PC-9 (cell line): ENCODE measurements around the gene ETAA1. TPM values are rescaled to one million over a fixed set of nuclear protein-coding genes. Genes with fewer than 3 reads are reported as not detected.

Experiments used
- BruUV-seq: library from RNA; stranded (reverse); fragments of 400-500 nt; replicated peaks from 2 replicates; lab custom pipeline; 2021; lab: Mats Ljungman, UMichigan
- CTCF ChIA-PET: fragments of 300-600 bp; sonication (Branson Sonifier 250); formaldehyde crosslinking; loops from one replicate; lab custom pipeline; 2022; ENCODE audit warnings: antibody characterized with exemption; lab: Charles Lee
- POLR2A ChIA-PET: fragments of 300-600 bp; sonication (Branson Sonifier 250); formaldehyde crosslinking; loops from one replicate; lab custom pipeline; 2022; ENCODE audit warnings: antibody characterized with exemption; ENCODE audit not compliant: unreplicated experiment; lab: Charles Lee
- DNase-seq, 2 experiments: peaks; one replicate each; pipeline versions ENCODE4 v3.0.0 to v3.0.0-alpha.2; 2015 to 2022; ENCODE audit warnings: mixed read lengths in 1 of 2
- H2AFZ ChIP-seq: fragments of 200-600 bp; sonication (generic); 2 replicates; pipeline ENCODE4 v1.8.1; 2017; ENCODE audit warnings: antibody characterized with exemption
- H3F3A ChIP-seq: fragments of 200-600 bp; sonication (generic); 2 replicates; pipeline ENCODE4 v1.8.1; 2017; ENCODE audit warnings: antibody characterized with exemption, mild to moderate bottlenecking, low read depth; ENCODE audit not compliant: insufficient read depth
- H3K27ac ChIP-seq: fragments of 200-600 bp; sonication (generic); 2 replicates; pipeline ENCODE4 v1.6.1; 2016; ENCODE audit warnings: mixed run types
- H3K27me3 ChIP-seq: fragments of 200-600 bp; sonication (generic); 2 replicates; pipeline ENCODE4 v1.6.1; 2016; ENCODE audit warnings: low read depth, mixed run types; ENCODE audit not compliant: insufficient read depth
- H3K36me3 ChIP-seq: fragments of 200-600 bp; sonication (generic); 2 replicates; pipeline ENCODE4 v1.6.1; 2016; ENCODE audit warnings: low read depth, mixed run types
- H3K4me1 ChIP-seq: fragments of 200-600 bp; sonication (generic); replicated peaks from 2 replicates; pipeline ENCODE4 v1.6.1; 2016; ENCODE audit warnings: mixed run types; ENCODE audit not compliant: insufficient read depth
- H3K4me2 ChIP-seq: fragments of 200-600 bp; sonication (generic); 2 replicates; pipeline ENCODE4 v1.6.1; 2017; ENCODE audit warnings: mixed run types
- H3K4me3 ChIP-seq: fragments of 200-600 bp; sonication (generic); 2 replicates; pipeline ENCODE4 v1.6.1; 2016; ENCODE audit warnings: mixed run types
- H3K79me2 ChIP-seq: fragments of 200-600 bp; sonication (generic); 2 replicates; pipeline ENCODE4 v1.6.1; 2017; ENCODE audit warnings: low read depth, mixed run types
- H3K9me2 ChIP-seq: fragments of 200-600 bp; sonication (generic); 2 replicates; pipeline ENCODE4 v1.8.1; 2017; ENCODE audit warnings: mild to moderate bottlenecking; ENCODE audit not compliant: insufficient read depth
- H3K9me3 ChIP-seq: fragments of 200-600 bp; sonication (generic); 2 replicates; pipeline ENCODE4 v1.8.1; 2016; ENCODE audit warnings: low read depth; ENCODE audit not compliant: insufficient read depth
- H4K20me1 ChIP-seq: fragments of 200-600 bp; sonication (generic); 2 replicates; pipeline ENCODE4 v1.8.1; 2017; ENCODE audit not compliant: insufficient read depth
- CTCF ChIP-seq: fragments of 200-600 bp; sonication (generic); conservative IDR thresholded peaks from 2 replicates; pipeline ENCODE4 v1.6.1; 2017; ENCODE audit warnings: mixed run types, antibody characterized with exemption, mild to moderate bottlenecking, moderate library complexity
- EZH2 ChIP-seq: fragments of 200-600 bp; sonication (generic); IDR thresholded peaks from 2 replicates; pipeline ENCODE4 v1.8.0; 2017; ENCODE audit warnings: antibody characterized with exemption, low read depth
- intact Hi-C: fragments of 100-400 bp; cut with micrococcal nuclease; formaldehyde crosslinking; loops from one replicate; pipeline ENCODE4 v1.10.0; 2022; ENCODE audit not compliant: unreplicated experiment
- total RNA-seq: library from RNA; stranded (reverse); gene quantifications from 2 replicates; pipeline ENCODE4 v1.2.3, GENCODE V29; 2021

ETAA1 gene
- total RNA-seq, 1 experiment from 2014 or later, result 25.3 TPM

- ChIA-PET POLR2A (no interaction called here), CTCF (no interaction called here)
- H3K36me3 ChIP-seq, result no peaks in the 10 kb centered on the region
- no peaks in the 10 kb centered on the region for H3K9me3 ChIP-seq
- H4K20me1 ChIP-seq, result no peaks in the 10 kb centered on the region
- H3K27me3 ChIP-seq, result no peaks in the 10 kb centered on the region
- no peaks in the 10 kb centered on the region for H3F3A ChIP-seq
- H3K4me1 ChIP-seq, result no peaks in the 10 kb centered on the region
- H3K79me2 ChIP-seq, result no peaks in the 10 kb centered on the region
- intact Hi-C loops, result no loop called here
- BruUV-seq, result no TSS peak
- TF ChIP-seq EZH2 (no peak), CTCF (no peak)
- DNase-seq, result no peak
- no peak overlapping the region for H3K27ac ChIP-seq
- no peaks in the 10 kb centered on the region for H3K9me2 ChIP-seq
- H2AFZ ChIP-seq, result no peak overlapping the region
- no peak overlapping the region for H3K4me3 ChIP-seq
- no peak overlapping the region for H3K4me2 ChIP-seq
These were observed 12.9 kb upstream of the ETAA1 start for GRCh38 chr2:67384123-67384822.

- Histone ChIP-seq H2AFZ (no peak overlapping the region), H3K36me3 (no peaks in the 10 kb centered on the region), H3K9me2 (no peaks in the 10 kb centered on the region), H3K9me3 (no peaks in the 10 kb centered on the region), H3K79me2 (no peaks in the 10 kb centered on the region), H3K4me2 (no peak overlapping the region), H3K4me3 (no peak overlapping the region), H3K27ac (no peak overlapping the region), H3F3A (no peaks in the 10 kb centered on the region), H4K20me1 (no peaks in the 10 kb centered on the region), H3K27me3 (no peaks in the 10 kb centered on the region), H3K4me1 (no peaks in the 10 kb centered on the region)
- BruUV-seq, result no TSS peak
- ChIA-PET POLR2A (no interaction called here), CTCF (no interaction called here)
- no peak for TF ChIP-seq CTCF
- TF ChIP-seq EZH2, result no peak
- DNase-seq, result no peak
- intact Hi-C loops, result no loop called here
These were observed 8.5 kb upstream of the ETAA1 start for GRCh38 chr2:67388680-67389079.

GRCh38 chr2:67389286-67389685 is 7.8 kb upstream of the ETAA1 start:
- no peaks in the 10 kb centered on the region for H4K20me1 ChIP-seq
- ChIA-PET POLR2A (no interaction called here), CTCF (no interaction called here)
- H3K27ac ChIP-seq, result no peak overlapping the region
- H3K79me2 ChIP-seq, result no peaks in the 10 kb centered on the region
- H3K9me3 ChIP-seq, result no peaks in the 10 kb centered on the region
- DNase-seq, result peak in 1 of 2 experiments; percentile 46
- no TSS peak for BruUV-seq
- no peaks in the 10 kb centered on the region for H3K9me2 ChIP-seq
- H3K27me3 ChIP-seq, result no peaks in the 10 kb centered on the region
- H3K36me3 ChIP-seq, result no peaks in the 10 kb centered on the region
- H3K4me3 ChIP-seq, result no peak overlapping the region
- intact Hi-C loops, result no loop called here
- TF ChIP-seq CTCF, result no peak
- TF ChIP-seq EZH2, result no peak
- H3K4me2 ChIP-seq, result 0 out of 2 replicates have a peak overlapping the region, but pooled peaks have one; percentile 5
- no peaks in the 10 kb centered on the region for H3K4me1 ChIP-seq
- peaks cover 2% of the 10 kb centered on the region; the same call in 1 of the 2 replicates for H3F3A ChIP-seq
- no peak overlapping the region for H2AFZ ChIP-seq
